Stimulated activated CD8-positive, alpha-beta memory T cell treated with anti-CD3 and anti-CD28 coated beads, Interleukin-2, amount 100 ng/mL, for 1 hour (primary cell): ENCODE data around the gene SOWAHA.
"Not testable (repeated sequence)": the region's sequence is repeated elsewhere in the genome, so short reads cannot be mapped to it uniquely, and the experiment has no call there.

Experiments used
- DNase-seq, 2 donors: peaks; one replicate each; pipeline ENCODE4 v3.0.0-alpha.2; 2020; ENCODE audit warnings: low read depth in 2 of 2

The SOWAHA gene

GRCh38 chr5:132853323-132853722 is 40.2 kb downstream of the SOWAHA start:
- no peak for DNase-seq

- no peak for DNase-seq
Measured at GRCh38 chr5:132853790-132854189, 40.7 kb downstream of the SOWAHA start.

GRCh38 chr5:132854301-132854700 is 41.2 kb downstream of the SOWAHA start:
- no peak for DNase-seq

GRCh38 chr5:132854992-132855391 is 41.9 kb downstream of the SOWAHA start:
- not testable (repeated sequence) for DNase-seq

GRCh38 chr5:132856011-132856410 is 42.9 kb downstream of the SOWAHA start:
- DNase-seq: no peak

- DNase-seq: no peak
Measured at GRCh38 chr5:132859889-132860437, 46.9 kb downstream of the SOWAHA start.

- DNase-seq: no peak
Measured at GRCh38 chr5:132860742-132861141, 47.6 kb downstream of the SOWAHA start.

- DNase-seq: no peak
Measured at GRCh38 chr5:132865668-132866341, 52.7 kb downstream of the SOWAHA start.
